ENCODE results near the gene ABHD6. TPM values are rescaled to one million over a fixed set of nuclear protein-coding genes. Genes with fewer than 3 reads are reported as not detected.
"Not testable (repeated sequence)": the region's sequence is repeated elsewhere in the genome, so short reads cannot be mapped to it uniquely, and the experiment has no call there.

Gene ABHD6
- total RNA-seq, 1 donor from 2014 or later = 6.9 TPM

DNA sequence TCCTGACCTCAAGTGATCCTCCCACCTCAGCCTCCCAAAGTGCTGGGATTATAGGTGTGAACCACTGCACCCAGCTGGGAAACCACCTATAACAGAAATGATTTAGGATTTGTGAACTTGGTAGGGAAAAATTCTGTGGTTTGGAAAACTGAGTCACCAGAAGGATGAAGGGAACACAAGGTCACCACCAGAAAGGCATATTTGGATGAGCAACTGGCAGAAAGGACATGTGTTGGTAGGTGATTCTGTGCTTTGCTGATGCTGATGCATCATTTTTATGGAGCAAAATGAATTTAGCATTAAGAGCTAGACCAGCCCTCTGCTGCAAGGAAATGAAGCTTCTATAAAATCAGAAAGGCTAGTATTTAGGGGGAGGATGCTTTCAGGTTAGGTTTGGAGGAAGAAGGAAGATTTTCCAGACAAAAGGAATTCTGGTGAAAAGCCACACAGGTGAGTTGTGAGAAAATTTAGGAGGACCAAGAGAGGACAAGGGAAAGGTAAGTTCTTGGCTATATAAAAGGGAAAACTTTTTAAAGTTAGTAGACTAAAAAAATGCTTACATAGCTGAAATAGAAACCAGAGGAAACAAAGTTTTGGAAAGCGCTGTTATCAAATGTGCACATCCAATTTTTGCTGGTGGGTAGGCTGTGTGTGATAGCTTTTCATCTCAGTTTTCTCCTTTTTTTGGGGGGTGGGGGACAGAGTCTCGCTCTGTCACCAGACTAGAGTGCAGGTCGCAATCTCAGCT lies 98.7 kb downstream of the ABHD6 start:
- TF ChIP-seq, protein P1, sequence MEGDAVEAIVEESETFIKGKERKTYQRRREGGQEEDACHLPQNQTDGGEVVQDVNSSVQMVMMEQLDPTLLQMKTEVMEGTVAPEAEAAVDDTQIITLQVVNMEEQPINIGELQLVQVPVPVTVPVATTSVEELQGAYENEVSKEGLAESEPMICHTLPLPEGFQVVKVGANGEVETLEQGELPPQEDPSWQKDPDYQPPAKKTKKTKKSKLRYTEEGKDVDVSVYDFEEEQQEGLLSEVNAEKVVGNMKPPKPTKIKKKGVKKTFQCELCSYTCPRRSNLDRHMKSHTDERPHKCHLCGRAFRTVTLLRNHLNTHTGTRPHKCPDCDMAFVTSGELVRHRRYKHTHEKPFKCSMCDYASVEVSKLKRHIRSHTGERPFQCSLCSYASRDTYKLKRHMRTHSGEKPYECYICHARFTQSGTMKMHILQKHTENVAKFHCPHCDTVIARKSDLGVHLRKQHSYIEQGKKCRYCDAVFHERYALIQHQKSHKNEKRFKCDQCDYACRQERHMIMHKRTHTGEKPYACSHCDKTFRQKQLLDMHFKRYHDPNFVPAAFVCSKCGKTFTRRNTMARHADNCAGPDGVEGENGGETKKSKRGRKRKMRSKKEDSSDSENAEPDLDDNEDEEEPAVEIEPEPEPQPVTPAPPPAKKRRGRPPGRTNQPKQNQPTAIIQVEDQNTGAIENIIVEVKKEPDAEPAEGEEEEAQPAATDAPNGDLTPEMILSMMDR (IDR thresholded peaks at IDR 0.05) = no peak
- intact Hi-C loops (cut with DNase I) = no loop called here
- H3K27me3 ChIP-seq = no peaks in the 10 kb centered on the region
- no peaks in the 10 kb centered on the region for H3K9me3 ChIP-seq
- H3K4me1 ChIP-seq = peaks cover 0 to 9% of the 10 kb centered on the region in 2 donors
- peaks cover 0 to 6% of the 10 kb centered on the region in 2 donors for H3K36me3 ChIP-seq
- no peak for DNase-seq (ENCODE audit: low spot score in 2 of 2)
- H3K27ac ChIP-seq = peak overlapping the region in 1 of 2 donors; percentile 47
- no peak overlapping the region for H3K4me3 ChIP-seq

DNA sequence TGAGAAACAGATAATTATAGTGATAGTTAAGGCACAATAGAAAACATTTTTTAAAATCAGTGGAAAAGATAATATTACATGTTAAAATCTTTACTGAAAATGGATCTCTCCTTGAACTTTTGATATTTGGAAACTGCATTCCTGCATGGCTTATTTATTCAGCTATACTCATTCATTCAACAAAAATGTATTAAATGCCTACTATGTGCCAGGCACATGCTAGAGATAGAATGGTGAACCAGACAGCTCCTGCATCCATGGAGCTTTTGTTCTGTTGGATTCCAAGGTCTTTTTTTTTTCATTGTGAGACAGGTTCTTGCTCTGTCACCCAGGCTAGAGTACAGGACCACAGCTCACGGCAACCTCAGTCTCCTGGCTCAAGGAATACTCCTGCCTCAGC lies 99.6 kb downstream of the ABHD6 start:
- no peak overlapping the region for H3K27ac ChIP-seq
- intact Hi-C loops (cut with DNase I) = no loop called here
- DNase-seq (ENCODE audit: low spot score in 2 of 2) = no peak
- no peaks in the 10 kb centered on the region for H3K9me3 ChIP-seq
- TF ChIP-seq, protein P1 (IDR thresholded peaks at IDR 0.05) = no peak
- no peaks in the 10 kb centered on the region for H3K27me3 ChIP-seq
- peaks cover 0 to 6% of the 10 kb centered on the region in 2 donors for H3K4me1 ChIP-seq
- peaks cover 0 to 6% of the 10 kb centered on the region in 2 donors for H3K36me3 ChIP-seq
- H3K4me3 ChIP-seq = no peak overlapping the region

DNA sequence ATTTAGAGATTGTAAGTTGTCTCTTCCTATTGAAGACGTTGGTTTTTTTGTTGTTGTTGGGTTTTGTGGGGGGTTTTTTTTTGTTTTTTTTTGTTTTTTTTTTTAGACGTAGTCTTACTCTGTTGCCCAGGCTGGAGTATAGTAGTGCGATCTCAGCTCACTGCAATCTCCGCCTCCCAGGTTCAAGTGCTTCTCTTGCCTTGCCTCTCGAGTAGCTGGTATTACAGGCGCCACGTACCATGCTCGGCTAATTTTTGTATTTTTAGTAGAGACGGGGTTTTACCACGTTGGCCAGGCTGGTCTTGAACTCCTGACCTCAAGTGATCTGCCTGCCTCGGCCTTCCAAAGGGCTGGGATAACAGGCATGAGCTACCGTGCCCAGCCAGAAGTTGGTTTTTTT lies 101.6 kb downstream of the ABHD6 start:
- H3K4me3 ChIP-seq; H3K4me1 ChIP-seq; H3K9me3 ChIP-seq; H3K27ac ChIP-seq; intact Hi-C loops (cut with DNase I); H3K36me3 ChIP-seq; H3K27me3 ChIP-seq; DNase-seq (ENCODE audit: low spot score in 2 of 2): not testable (repeated sequence)

DNA sequence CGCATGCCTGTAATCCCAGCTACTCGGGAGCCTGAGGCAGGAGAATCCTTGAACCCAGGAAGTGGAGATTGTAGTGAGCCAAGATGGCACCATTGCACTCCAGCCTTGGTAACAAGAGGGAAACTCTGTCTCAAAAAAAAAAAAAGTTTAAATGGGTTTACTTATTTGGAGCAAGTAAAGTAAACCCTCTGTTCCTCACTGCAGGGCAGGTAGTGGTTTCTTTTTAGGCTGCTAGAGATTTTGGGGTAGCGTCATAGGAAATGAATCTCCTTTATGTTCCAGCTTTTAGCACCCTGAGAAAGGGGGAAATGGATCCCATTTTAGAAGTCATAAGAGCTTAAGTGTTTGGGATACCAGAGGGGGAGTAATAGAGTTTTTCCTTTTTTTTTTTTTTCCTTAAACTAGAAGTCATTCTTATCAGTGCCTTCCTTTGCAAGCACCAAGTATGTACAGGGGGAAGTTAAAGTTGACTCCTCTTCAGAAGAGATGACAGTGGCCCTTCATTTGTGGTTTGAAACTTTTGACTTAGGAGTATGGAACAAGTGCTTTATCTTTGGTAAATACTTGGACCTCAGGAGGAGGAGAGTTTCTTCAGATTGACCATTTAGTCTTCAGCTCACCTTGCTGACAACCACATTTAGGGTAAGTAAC lies 103.1 kb downstream of the ABHD6 start:
- H3K36me3 ChIP-seq = peaks cover 0 to 6% of the 10 kb centered on the region in 2 donors
- no peaks in the 10 kb centered on the region for H3K4me1 ChIP-seq
- no peaks in the 10 kb centered on the region for H3K9me3 ChIP-seq
- no peak for DNase-seq (ENCODE audit: low spot score in 2 of 2)
- H3K27ac ChIP-seq = no peak overlapping the region
- intact Hi-C loops (cut with DNase I) = no loop called here
- no peak overlapping the region for H3K4me3 ChIP-seq
- TF ChIP-seq, protein P1 (IDR thresholded peaks at IDR 0.05) = no peak
- no peaks in the 10 kb centered on the region for H3K27me3 ChIP-seq

DNA sequence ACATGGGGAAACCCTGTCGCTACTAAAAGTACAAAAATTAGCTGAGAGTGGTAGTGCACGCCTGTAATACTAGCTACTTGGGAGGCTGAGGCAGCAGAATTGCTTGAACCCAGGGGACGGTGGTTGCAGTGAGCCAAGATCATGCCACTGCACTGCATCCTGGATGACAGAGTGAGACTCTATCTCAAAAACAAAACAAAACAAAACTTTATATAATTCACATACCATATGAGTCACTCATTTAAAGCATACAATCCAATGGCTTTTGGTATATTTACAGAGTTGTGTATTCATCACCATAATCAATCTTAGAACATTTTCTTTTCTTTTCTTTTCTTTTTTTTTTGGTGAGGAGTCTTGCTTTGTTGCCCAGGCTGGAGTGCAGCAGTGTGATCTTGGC lies 103.8 kb downstream of the ABHD6 start:
- Histone ChIP-seq H3K4me1 (no peaks in the 10 kb centered on the region), H3K4me3 (no peak overlapping the region), H3K9me3 (no peaks in the 10 kb centered on the region), H3K27ac (no peak overlapping the region), H3K27me3 (no peaks in the 10 kb centered on the region), H3K36me3 (peaks cover 0 to 6% of the 10 kb centered on the region in 2 donors)
- TF ChIP-seq, protein P1 (IDR thresholded peaks at IDR 0.05) = no peak
- intact Hi-C loops (cut with DNase I) = no loop called here
- no peak for DNase-seq (ENCODE audit: low spot score in 2 of 2)

DNA sequence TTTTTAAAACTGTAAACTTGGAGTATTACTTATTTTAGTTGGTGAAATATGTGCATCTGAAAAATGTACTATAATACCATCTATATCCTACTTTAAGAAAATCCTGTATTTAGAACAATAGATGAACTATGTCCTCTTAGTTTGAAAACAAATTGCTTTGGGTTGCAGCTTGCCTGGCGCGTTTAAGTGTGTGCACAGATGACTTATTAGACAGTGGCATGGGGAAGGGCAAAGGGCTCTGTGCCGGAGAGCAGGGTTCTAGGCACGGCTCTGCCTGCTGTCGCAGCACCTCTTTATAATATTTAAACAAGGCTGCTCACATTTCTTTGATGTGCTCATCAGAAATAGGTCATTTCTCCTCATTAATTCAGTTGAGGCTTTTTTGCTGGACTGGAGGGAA lies 105.1 kb downstream of the ABHD6 start:
- H3K36me3 ChIP-seq = peaks cover 0 to 6% of the 10 kb centered on the region in 2 donors
- H3K9me3 ChIP-seq = no peaks in the 10 kb centered on the region
- no peaks in the 10 kb centered on the region for H3K27me3 ChIP-seq
- no peak overlapping the region for H3K4me3 ChIP-seq
- no peak for DNase-seq (ENCODE audit: low spot score in 2 of 2)
- intact Hi-C loops (cut with DNase I) = no loop called here
- H3K4me1 ChIP-seq = no peaks in the 10 kb centered on the region
- H3K27ac ChIP-seq = no peak overlapping the region
- TF ChIP-seq, protein P1 (IDR thresholded peaks at IDR 0.05) = no peak

All from ascending aorta (tissue), 2 donors.